ENCODE results near the gene GTF2H3. TPM values are rescaled to one million over a fixed set of nuclear protein-coding genes. Genes with fewer than 3 reads are reported as not detected.

Gene GTF2H3
- polyA plus RNA-seq, 1 of the 3 experiments (the other 2 are of a cell fraction): 22.4 TPM

DNA sequence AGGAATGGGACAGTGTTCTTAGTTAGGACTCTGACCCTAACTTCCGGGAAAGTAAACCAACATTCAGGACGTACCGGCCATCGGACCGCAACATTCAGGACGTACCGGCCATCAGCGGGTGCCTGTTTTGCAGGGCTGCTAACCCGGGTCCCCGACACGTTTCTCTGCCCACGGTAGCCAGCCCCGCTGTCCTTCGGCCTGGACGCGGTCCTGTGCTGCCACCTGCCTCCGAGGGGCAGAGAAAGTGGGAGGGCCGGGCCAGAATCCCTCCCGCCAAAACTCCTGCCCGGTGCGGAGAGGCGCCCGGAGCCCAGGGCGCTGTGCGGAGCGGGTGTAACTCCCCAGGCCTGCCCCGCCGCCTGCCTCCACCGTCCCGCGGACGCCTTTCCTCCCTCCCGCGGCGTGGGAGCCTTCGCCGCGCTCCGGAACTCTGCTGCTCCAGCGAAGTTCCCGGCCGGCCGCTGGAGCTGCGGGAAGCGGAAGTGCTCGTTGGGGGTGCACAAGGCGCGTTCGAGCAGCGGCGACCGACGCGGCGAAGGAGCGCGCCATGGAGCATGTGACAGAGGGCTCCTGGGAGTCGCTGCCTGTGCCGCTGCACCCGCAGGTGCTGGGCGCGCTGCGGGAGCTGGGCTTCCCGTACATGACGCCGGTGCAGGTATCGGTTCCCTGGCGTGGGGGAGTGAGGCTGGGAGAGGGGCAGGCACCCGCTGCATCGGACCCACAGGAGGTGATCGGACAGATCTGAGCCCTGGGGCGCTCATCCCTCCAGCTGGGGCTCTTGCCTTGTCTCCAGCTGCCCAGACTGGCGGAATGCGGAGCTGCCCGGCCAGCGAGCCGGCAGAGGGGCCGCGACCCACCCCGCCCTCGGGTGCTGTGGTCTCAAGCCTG, 31.8 kb upstream of the GTF2H3 start, which contains the start of gene DDX55 (continued):
- TF ChIP-seq GATA2 (CRISPR knock-in tag; IDR thresholded peaks at IDR 0.05): peak; percentile 35; the same call in 1 of the 2 replicates
- TF ChIP-seq IRF3 (IDR thresholded peaks at IDR 0.05; ENCODE audit: low read depth, low read length): no peak
- TF ChIP-seq FOSL2 (IDR thresholded peaks at IDR 0.05; ENCODE audit: borderline replicate concordance, low read depth): no peak
- no peak for TF ChIP-seq MEF2A (IDR thresholded peaks at IDR 0.05; ENCODE audit: borderline replicate concordance, low read depth)
- TF ChIP-seq TAF1 (IDR thresholded peaks at IDR 0.05; ENCODE audit: borderline replicate concordance, low read depth, low read length): peak; percentile 96
- peak; percentile 86; the same call in 1 of the 2 replicates for TF ChIP-seq POLR2AphosphoS5 (IDR thresholded peaks at IDR 0.05; ENCODE audit: low read depth, low read length)
- 0 out of 2 replicates have a peak, but pooled peaks have one; percentile 10 for TF ChIP-seq TEAD4 (IDR thresholded peaks at IDR 0.05; ENCODE audit: borderline replicate concordance, insufficient read depth)
- 0 out of 2 replicates have a peak, but pooled peaks have one; percentile 18 for TF ChIP-seq ZBTB33 (IDR thresholded peaks at IDR 0.05; ENCODE audit: borderline replicate concordance, low read depth)
- peak; percentile 97 for TF ChIP-seq MAX (IDR thresholded peaks at IDR 0.05; ENCODE audit: low read depth)

GRCh38 chr12:123602651-123603195, 30.9 kb upstream of the GTF2H3 start:
- Histone ChIP-seq H3K79me2 (ENCODE audit: insufficient read depth) (peaks cover 87% of the 10 kb centered on the region), H3K4me3 (ENCODE audit: low read depth in 2 of 2, low read length in 1 of 2) (peak overlapping the region; percentile 86 to 93), H3K4me1 (ENCODE audit: control insufficient read depth in 1 of 2, insufficient read depth in 2 of 2, low read depth in 1 of 2, low read length in 1 of 2) (peaks cover 4 to 7% of the 10 kb centered on the region in 2 experiments; a peak in 1 of 4 replicates), H2AFZ (ENCODE audit: low read depth) (no peak overlapping the region), H3K27ac (ENCODE audit: low read depth in 2 of 2, low read length in 1 of 2) (peak overlapping the region; percentile 60 to 85; a peak in 3 of 4 replicates), H3K4me2 (peak overlapping the region; percentile 81), H4K20me1 (ENCODE audit: insufficient read depth) (no peaks in the 10 kb centered on the region), H3K9me2 (no peaks in the 10 kb centered on the region), H3K9ac (peak overlapping the region; percentile 95), H3F3A (replicated peaks; ENCODE audit: insufficient read depth) (peaks cover 20% of the 10 kb centered on the region), H3K36me3 (replicated peaks in 1 of 2; ENCODE audit: control insufficient read depth in 1 of 2, insufficient read depth in 2 of 2, low read length in 1 of 2) (peaks cover 36 to 40% of the 10 kb centered on the region in 2 experiments), H3K9me3 (no peaks in the 10 kb centered on the region), H3K27me3 (ENCODE audit: insufficient read depth) (no peaks in the 10 kb centered on the region)
- WGBS (ENCODE audit: low lambda C conversion rate): 12% methylated on average over 7 of the region's 7 CpGs
- ChIA-PET POLR2A (interaction anchor here (0.6 to 1.6 kb wide), 6 partner anchors 19 to 396 kb away, joined by 3 to 5 read pairs (median 4); partner anchors contain the start of genes MPHOSPH9, MTRFR and TMED2), CTCF (interaction anchor here (0.8 to 1.9 kb wide), 7 partner anchors 13 to 402 kb away, joined by 3 to 6 read pairs (median 4); partner anchors contain the start of genes MPHOSPH9 and MTRFR)
- DNase-seq: no peak
- TF ChIP-seq TCF12 (IDR thresholded peaks at IDR 0.05): no peak
- no peak for TF ChIP-seq MEF2A (IDR thresholded peaks at IDR 0.05; ENCODE audit: borderline replicate concordance, low read depth)
- TF ChIP-seq EP300 (IDR thresholded peaks at IDR 0.05; ENCODE audit: borderline replicate concordance in 1 of 2, low read depth in 1 of 2, low read length in 1 of 2): no peak
- TF ChIP-seq GABPA (IDR thresholded peaks at IDR 0.05; ENCODE audit: low read depth): no peak
- TF ChIP-seq GATA2 (CRISPR knock-in tag; IDR thresholded peaks at IDR 0.05): no peak
- TF ChIP-seq SMC3 (IDR thresholded peaks at IDR 0.05; ENCODE audit: low read depth, low read length): no peak
- no peak for TF ChIP-seq RAD21 (IDR thresholded peaks at IDR 0.05; ENCODE audit: low read length)
- TF ChIP-seq, protein P1, sequence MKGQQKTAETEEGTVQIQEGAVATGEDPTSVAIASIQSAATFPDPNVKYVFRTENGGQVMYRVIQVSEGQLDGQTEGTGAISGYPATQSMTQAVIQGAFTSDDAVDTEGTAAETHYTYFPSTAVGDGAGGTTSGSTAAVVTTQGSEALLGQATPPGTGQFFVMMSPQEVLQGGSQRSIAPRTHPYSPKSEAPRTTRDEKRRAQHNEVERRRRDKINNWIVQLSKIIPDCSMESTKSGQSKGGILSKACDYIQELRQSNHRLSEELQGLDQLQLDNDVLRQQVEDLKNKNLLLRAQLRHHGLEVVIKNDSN (IDR thresholded peaks at IDR 0.05; ENCODE audit: borderline replicate concordance, low read depth): no peak
- TF ChIP-seq USF2 (IDR thresholded peaks at IDR 0.05; ENCODE audit: borderline replicate concordance, low read depth, low read length): no peak
- TF ChIP-seq JUND (IDR thresholded peaks at IDR 0.05): no peak
- no peak for TF ChIP-seq MAX (IDR thresholded peaks at IDR 0.05; ENCODE audit: low read depth)
- TF ChIP-seq, protein P2, sequence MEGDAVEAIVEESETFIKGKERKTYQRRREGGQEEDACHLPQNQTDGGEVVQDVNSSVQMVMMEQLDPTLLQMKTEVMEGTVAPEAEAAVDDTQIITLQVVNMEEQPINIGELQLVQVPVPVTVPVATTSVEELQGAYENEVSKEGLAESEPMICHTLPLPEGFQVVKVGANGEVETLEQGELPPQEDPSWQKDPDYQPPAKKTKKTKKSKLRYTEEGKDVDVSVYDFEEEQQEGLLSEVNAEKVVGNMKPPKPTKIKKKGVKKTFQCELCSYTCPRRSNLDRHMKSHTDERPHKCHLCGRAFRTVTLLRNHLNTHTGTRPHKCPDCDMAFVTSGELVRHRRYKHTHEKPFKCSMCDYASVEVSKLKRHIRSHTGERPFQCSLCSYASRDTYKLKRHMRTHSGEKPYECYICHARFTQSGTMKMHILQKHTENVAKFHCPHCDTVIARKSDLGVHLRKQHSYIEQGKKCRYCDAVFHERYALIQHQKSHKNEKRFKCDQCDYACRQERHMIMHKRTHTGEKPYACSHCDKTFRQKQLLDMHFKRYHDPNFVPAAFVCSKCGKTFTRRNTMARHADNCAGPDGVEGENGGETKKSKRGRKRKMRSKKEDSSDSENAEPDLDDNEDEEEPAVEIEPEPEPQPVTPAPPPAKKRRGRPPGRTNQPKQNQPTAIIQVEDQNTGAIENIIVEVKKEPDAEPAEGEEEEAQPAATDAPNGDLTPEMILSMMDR (IDR thresholded peaks at IDR 0.05): no peak
- no peak for TF ChIP-seq TEAD4 (IDR thresholded peaks at IDR 0.05; ENCODE audit: borderline replicate concordance, insufficient read depth)
- TF ChIP-seq NRF1 (IDR thresholded peaks at IDR 0.05; ENCODE audit: low read depth, low read length): no peak

Measured in SK-N-SH (cell line).